Astrocyte (in vitro differentiated cells and primary cell): ENCODE measurements around the gene BPIFB1. TPM values are rescaled to one million over a fixed set of nuclear protein-coding genes. Genes with fewer than 3 reads are reported as not detected.

Source experiments
- DNase-seq: peaks from one replicate; pipeline ENCODE4 v3.0.0-alpha.2; 2010; ENCODE audit warnings: low read depth
- FAIRE-seq: peaks from 2 replicates; lab custom pipeline; 2011; peaks lifted over from hg19 to GRCh38; lab: Jason Lieb, UNC
- H2AFZ ChIP-seq: 2 replicates; pipeline ENCODE4 v1.6.0; 2012; ENCODE audit warnings: low read depth, low read length, inconsistent platforms
- H3K27ac ChIP-seq: 2 replicates; pipeline ENCODE4 v1.5.1; 2011; ENCODE audit warnings: low read depth, low read length, inconsistent platforms
- H3K27me3 ChIP-seq: 2 replicates; pipeline ENCODE4 v1.6.0; 2011; ENCODE audit warnings: low read length, inconsistent platforms; ENCODE audit not compliant: insufficient read depth
- H3K36me3 ChIP-seq: 2 replicates; pipeline ENCODE4 v1.5.1; 2011; ENCODE audit warnings: low read length, inconsistent platforms; ENCODE audit not compliant: insufficient read depth
- H3K4me1 ChIP-seq: 2 replicates; pipeline ENCODE4 v1.5.1; 2011; ENCODE audit warnings: low read length, inconsistent platforms; ENCODE audit not compliant: insufficient read depth
- H3K4me2 ChIP-seq: 2 replicates; pipeline ENCODE4 v1.6.0; 2012; ENCODE audit warnings: low read length, inconsistent platforms
- H3K4me3 ChIP-seq: 2 replicates; pipeline ENCODE4 v1.5.1; 2011; ENCODE audit warnings: low read depth, mild to moderate bottlenecking, low read length, inconsistent platforms; ENCODE audit not compliant: insufficient read depth
- H3K79me2 ChIP-seq: 2 replicates; pipeline ENCODE4 v1.6.0; 2012; ENCODE audit warnings: mild to moderate bottlenecking, low read length, inconsistent platforms; ENCODE audit not compliant: insufficient read depth
- H3K9ac ChIP-seq: 2 replicates; pipeline ENCODE4 v1.6.0; 2012; ENCODE audit warnings: mild to moderate bottlenecking, low read length, inconsistent platforms
- H3K9me3 ChIP-seq: 2 replicates; pipeline ENCODE4 v1.5.1; 2012; ENCODE audit warnings: low read depth, mild to moderate bottlenecking, low read length, inconsistent platforms; ENCODE audit not compliant: insufficient read depth
- H4K20me1 ChIP-seq: 2 replicates; pipeline ENCODE4 v1.6.0; 2012; ENCODE audit warnings: low read length, inconsistent platforms; ENCODE audit not compliant: insufficient read depth
- H3K27ac Mint-ChIP-seq: one replicate; pipeline ENCODE4 v1.8.0; 2021; ENCODE audit warnings: mild to moderate bottlenecking, mixed read lengths; ENCODE audit not compliant: unreplicated experiment
- H3K27me3 Mint-ChIP-seq: one replicate; pipeline ENCODE4 v1.8.0; 2021; ENCODE audit warnings: low read depth, mixed read lengths; ENCODE audit not compliant: unreplicated experiment
- H3K36me3 Mint-ChIP-seq: one replicate; pipeline ENCODE4 v1.8.0; 2021; ENCODE audit warnings: low read depth, mixed read lengths; ENCODE audit not compliant: unreplicated experiment
- H3K4me1 Mint-ChIP-seq: one replicate; pipeline ENCODE4 v1.8.0; 2021; ENCODE audit warnings: low read depth, mixed read lengths; ENCODE audit not compliant: unreplicated experiment
- H3K4me3 Mint-ChIP-seq: one replicate; pipeline ENCODE4 v1.8.0; 2021; ENCODE audit warnings: mild to moderate bottlenecking, moderate library complexity, mixed read lengths; ENCODE audit not compliant: unreplicated experiment
- H3K9me3 Mint-ChIP-seq: one replicate; pipeline ENCODE4 v1.8.0; 2021; ENCODE audit warnings: mild to moderate bottlenecking, mixed read lengths; ENCODE audit not compliant: unreplicated experiment
- CTCF ChIP-seq: IDR thresholded peaks from 2 replicates; pipeline ENCODE4 v1.5.1; 2011; ENCODE audit warnings: low read depth, mild to moderate bottlenecking, inconsistent platforms, low read length, moderate library complexity; ENCODE audit not compliant: insufficient read depth
- EZH2 ChIP-seq: IDR thresholded peaks from 2 replicates; pipeline ENCODE4 v1.6.1; 2012; ENCODE audit warnings: mild to moderate bottlenecking, low read length, inconsistent platforms; ENCODE audit not compliant: insufficient read depth
- total RNA-seq: library from RNA; stranded (reverse); gene quantifications from 2 replicates; pipeline ENCODE4 v1.2.1, GENCODE V29; 2021

BPIFB1 gene
- total RNA-seq, 1 donor from 2014 or later, result not detected

GRCh38 chr20:33261465-33261864 is 21.5 kb upstream of the BPIFB1 start:
- FAIRE-seq, result no peak
- TF ChIP-seq CTCF (no peak), EZH2 (no peak)
- H3K27ac Mint-ChIP-seq, result no peak overlapping the region

GRCh38 chr20:33262658-33263065 is 20.4 kb upstream of the BPIFB1 start:
- Mint-ChIP-seq H3K4me3 (no peak overlapping the region), H3K36me3 (no peaks in the 10 kb centered on the region), H3K4me1 (no peaks in the 10 kb centered on the region), H3K27ac (no peak overlapping the region), H3K27me3 (peaks cover 37% of the 10 kb centered on the region), H3K9me3 (no peaks in the 10 kb centered on the region)
- Histone ChIP-seq H3K4me3 (no peak overlapping the region), H2AFZ (no peak overlapping the region), H3K27ac (no peak overlapping the region), H3K4me1 (no peaks in the 10 kb centered on the region), H3K36me3 (no peaks in the 10 kb centered on the region), H3K79me2 (no peaks in the 10 kb centered on the region), H3K27me3 (peaks cover 3% of the 10 kb centered on the region), H3K9me3 (no peaks in the 10 kb centered on the region), H3K4me2 (no peak overlapping the region), H4K20me1 (no peaks in the 10 kb centered on the region), H3K9ac (no peak overlapping the region)
- peak; percentile 53 for TF ChIP-seq CTCF
- TF ChIP-seq EZH2, result no peak
- DNase-seq, result peak; percentile 30
- no peak for FAIRE-seq

More at GRCh38 chr20:33261465-33261864, 21.5 kb upstream of the BPIFB1 start:
- H3K27ac ChIP-seq, result no peak overlapping the region
- no peaks in the 10 kb centered on the region for H4K20me1 ChIP-seq
- no peaks in the 10 kb centered on the region for H3K36me3 Mint-ChIP-seq
- H3K27me3 Mint-ChIP-seq, result peaks cover 32% of the 10 kb centered on the region
- H3K79me2 ChIP-seq, result no peaks in the 10 kb centered on the region
- H3K27me3 ChIP-seq, result peaks cover 3% of the 10 kb centered on the region
- H3K4me3 Mint-ChIP-seq, result no peak overlapping the region
- H3K9me3 Mint-ChIP-seq, result no peaks in the 10 kb centered on the region
- no peaks in the 10 kb centered on the region for H3K9me3 ChIP-seq
- H3K36me3 ChIP-seq, result no peaks in the 10 kb centered on the region
- no peaks in the 10 kb centered on the region for H3K4me1 ChIP-seq
- no peak overlapping the region for H2AFZ ChIP-seq
- H3K4me1 Mint-ChIP-seq, result no peaks in the 10 kb centered on the region
- no peak overlapping the region for H3K9ac ChIP-seq
- no peak for DNase-seq
- no peak overlapping the region for H3K4me2 ChIP-seq
- H3K4me3 ChIP-seq, result no peak overlapping the region

GRCh38 chr20:33263784-33264183 is 19.2 kb upstream of the BPIFB1 start:
- H4K20me1 ChIP-seq, result no peaks in the 10 kb centered on the region
- no peaks in the 10 kb centered on the region for H3K4me1 ChIP-seq
- H3K36me3 Mint-ChIP-seq, result no peaks in the 10 kb centered on the region
- DNase-seq (no peak), FAIRE-seq (no peak)
- H3K9me3 Mint-ChIP-seq, result no peaks in the 10 kb centered on the region
- no peaks in the 10 kb centered on the region for H3K4me1 Mint-ChIP-seq
- TF ChIP-seq EZH2 (no peak), CTCF (no peak)
- H3K9me3 ChIP-seq, result no peaks in the 10 kb centered on the region
- H3K4me3 ChIP-seq, result no peak overlapping the region
- H3K36me3 ChIP-seq, result no peaks in the 10 kb centered on the region
- H3K27me3 Mint-ChIP-seq, result peaks cover 43% of the 10 kb centered on the region
- no peak overlapping the region for H3K27ac Mint-ChIP-seq
- H3K27ac ChIP-seq, result no peak overlapping the region
- no peak overlapping the region for H3K4me2 ChIP-seq
- H2AFZ ChIP-seq, result no peak overlapping the region
- peaks cover 3% of the 10 kb centered on the region for H3K27me3 ChIP-seq
- H3K4me3 Mint-ChIP-seq, result no peak overlapping the region
- H3K9ac ChIP-seq, result no peak overlapping the region
- no peaks in the 10 kb centered on the region for H3K79me2 ChIP-seq
